HFF-Myc (cell line): ENCODE results near the gene HYAL2.

Source experiments
- DNase-seq: peaks from one replicate; pipeline ENCODE4 v3.0.0-alpha.2; 2011; ENCODE audit warnings: low read depth; ENCODE audit errors: extremely low read depth
- H3K4me3 ChIP-seq: replicated peaks from 2 replicates; pipeline ENCODE4 v1.5.1; 2011; ENCODE audit warnings: low read depth, mild to moderate bottlenecking, control low read depth, low read length
- CTCF ChIP-seq: IDR thresholded peaks from 2 replicates; pipeline ENCODE4 v1.5.1; 2012; ENCODE audit warnings: mild to moderate bottlenecking, low read depth, low read length, control low read depth; ENCODE audit errors: missing control alignments

HYAL2 gene

GRCh38 chr3:50337175-50337861 lies 14.8 kb upstream of the HYAL2 start:
- peak overlapping the region; percentile 97 for H3K4me3 ChIP-seq
- DNase-seq, result peak; percentile 94

DNA sequence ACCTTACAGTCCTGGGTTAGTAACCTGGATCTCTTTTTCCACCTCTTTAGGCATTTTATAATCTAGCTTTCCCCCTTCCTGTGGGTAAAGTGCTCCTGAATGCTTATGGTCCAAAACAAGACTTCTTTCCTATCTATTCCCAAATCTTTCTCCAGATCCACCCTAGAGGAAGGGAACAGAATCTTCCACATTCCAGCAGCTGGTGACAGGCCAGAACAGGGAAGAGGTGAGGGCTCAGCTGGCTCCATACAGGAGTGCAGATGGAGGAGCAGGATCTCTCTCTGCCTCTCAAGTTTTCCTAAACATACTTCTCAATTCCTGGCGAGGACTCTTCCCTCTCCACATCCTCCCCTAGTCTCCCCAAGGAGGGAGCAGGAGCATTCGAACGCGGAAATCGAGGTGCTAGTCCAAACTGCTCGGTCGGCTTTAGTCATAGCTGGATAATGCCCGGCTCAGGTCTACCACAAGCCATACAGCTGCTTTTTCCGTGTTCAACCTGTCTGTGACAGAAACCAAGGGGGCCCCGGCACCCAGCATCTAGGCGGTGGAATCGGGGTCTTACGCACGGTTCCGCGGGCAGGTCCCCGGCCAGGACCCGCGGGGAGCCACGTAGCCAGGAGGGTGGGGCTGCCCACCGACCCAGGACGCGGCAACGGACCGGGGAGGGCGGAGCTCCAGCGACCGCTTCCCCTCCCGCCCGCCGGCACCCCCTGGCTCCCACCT lies 14.1 kb upstream of the HYAL2 start:
- TF ChIP-seq CTCF, result no peak
- peak overlapping the region; percentile 97 for H3K4me3 ChIP-seq
- no peak for DNase-seq

More at GRCh38 chr3:50337175-50337861, 14.8 kb upstream of the HYAL2 start:
- no peak for TF ChIP-seq CTCF

- no peak for DNase-seq
- no peak for TF ChIP-seq CTCF
- peak overlapping the region; percentile 97 for H3K4me3 ChIP-seq
Measured at GRCh38 chr3:50334339-50335075, 12.0 kb upstream of the HYAL2 start.

GRCh38 chr3:50333744-50334328 lies 11.3 kb upstream of the HYAL2 start:
- no peak for TF ChIP-seq CTCF
- no peak for DNase-seq
- H3K4me3 ChIP-seq, result peak overlapping the region; percentile 8; the same call in 1 of the 2 replicates

DNA sequence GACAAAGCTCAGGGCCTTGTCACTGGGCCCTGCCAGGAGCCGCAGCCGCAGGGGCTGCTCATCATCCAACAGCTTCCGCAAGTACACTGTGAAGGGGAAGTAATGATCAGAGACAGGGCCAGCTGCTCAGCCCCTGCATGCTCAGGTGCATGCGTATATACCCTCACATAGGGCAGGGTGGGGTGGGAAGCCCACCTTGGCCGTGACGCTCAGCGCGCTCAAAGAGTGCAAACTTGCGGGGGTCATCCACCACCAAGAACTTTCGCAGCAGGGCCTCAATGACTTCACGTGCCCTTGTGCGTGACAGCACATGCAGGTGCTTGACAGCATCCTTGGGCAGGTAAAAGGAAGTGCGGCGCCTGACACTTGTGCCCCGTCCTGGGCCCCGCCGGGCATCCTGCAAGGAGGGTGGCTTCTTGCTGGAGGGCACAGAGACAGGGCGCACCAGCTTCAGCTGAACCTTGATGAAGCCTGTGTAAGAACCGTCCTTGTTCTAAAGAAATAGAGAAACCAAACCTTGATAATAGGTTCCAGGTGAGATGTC lies 8.9 kb upstream of the HYAL2 start:
- no peak for DNase-seq
- H3K4me3 ChIP-seq, result no peak overlapping the region
- no peak for TF ChIP-seq CTCF

DNA sequence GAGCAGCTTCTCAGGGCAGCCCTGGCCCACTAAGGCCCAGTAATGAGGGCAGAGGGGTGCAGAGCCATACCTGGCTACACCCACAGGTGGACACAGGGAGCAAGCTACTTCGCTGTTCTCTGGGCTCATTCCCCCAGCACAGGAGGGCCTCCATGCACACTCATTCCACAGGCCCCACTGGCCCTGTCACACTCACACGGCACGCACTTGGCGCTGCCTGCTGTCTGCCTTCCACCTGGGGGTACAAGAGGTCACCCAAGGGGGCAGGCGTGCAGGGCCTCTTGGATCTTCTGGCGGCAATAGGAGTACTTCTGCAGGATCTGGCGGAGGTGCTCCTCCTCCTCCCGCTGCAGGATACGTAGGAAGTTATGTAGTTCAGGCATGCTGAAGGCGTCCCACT lies 7.8 kb upstream of the HYAL2 start:
- DNase-seq, result no peak
- TF ChIP-seq CTCF, result no peak
- no peak overlapping the region for H3K4me3 ChIP-seq
